HepG2 (cell line): ENCODE results near the gene FRMD3. TPM values are rescaled to one million over a fixed set of nuclear protein-coding genes. Genes with fewer than 3 reads are reported as not detected.

ENCODE experiments used
- ATF7-NPFF ChIP-seq: sonication (generic); formaldehyde crosslinking; IDR thresholded peaks from 2 replicates; pipeline ENCODE4 v1.8.1; 2023; ENCODE audit warnings: mild to moderate bottlenecking, low read depth, missing genetic modification reagents, moderate library complexity
- DDIT3 ChIP-seq: sonication (generic); formaldehyde crosslinking; IDR thresholded peaks from 2 replicates; pipeline ENCODE4 v1.4.0; 2020; ENCODE audit warnings: mild to moderate bottlenecking, missing genetic modification reagents
- DR1 ChIP-seq: sonication (generic); formaldehyde crosslinking; IDR thresholded peaks from 2 replicates; pipeline ENCODE4 v1.8.0; 2021; ENCODE audit warnings: mild to moderate bottlenecking, missing genetic modification reagents, inconsistent platforms
- FOXK2 ChIP-seq: fragments of 450-650 bp; IDR thresholded peaks from 2 replicates; pipeline ENCODE4 v1.6.1; 2016
- GABPA ChIP-seq, 2 experiments: IDR thresholded peaks; 2 replicates each; pipeline ENCODE4 v1.6.1; 2011 to 2016; ENCODE audit warnings: low read depth in 2 of 2, low read length in 1 of 2, missing biosample characterization in 1 of 2, missing genetic modification characterization in 1 of 2
- KAT7 ChIP-seq: IDR thresholded peaks from 2 replicates; pipeline ENCODE4 v1.6.1; 2018; ENCODE audit warnings: borderline replicate concordance, missing compliant biosample characterization
- MTF2 ChIP-seq: sonication (generic); formaldehyde crosslinking; IDR thresholded peaks from 2 replicates; pipeline ENCODE4 v1.5.0; 2020; ENCODE audit warnings: missing genetic modification reagents, borderline replicate concordance
- NPAS2 ChIP-seq: sonication (generic); formaldehyde crosslinking; IDR thresholded peaks from 2 replicates; pipeline ENCODE4 v1.8.0; 2022; ENCODE audit warnings: mild to moderate bottlenecking, missing genetic modification reagents, borderline replicate concordance
- PAF1 ChIP-seq: IDR thresholded peaks from 2 replicates; pipeline ENCODE4 v1.6.1; 2016; ENCODE audit warnings: missing genetic modification reagents, missing compliant biosample characterization
- PHF20 ChIP-seq: sonication (generic); formaldehyde crosslinking; IDR thresholded peaks from 2 replicates; pipeline ENCODE4 v1.5.0; 2020; ENCODE audit warnings: mild to moderate bottlenecking, missing genetic modification reagents
- RFX1 ChIP-seq: fragments of 450-650 bp; IDR thresholded peaks from 2 replicates; pipeline ENCODE4 v1.6.1; 2017
- SAP130 ChIP-seq: IDR thresholded peaks from 2 replicates; pipeline ENCODE4 v1.6.1; 2016; ENCODE audit warnings: low read depth
- SOX5 ChIP-seq: IDR thresholded peaks from 2 replicates; pipeline ENCODE4 v1.6.1; 2016; ENCODE audit warnings: borderline replicate concordance
- TCF12 ChIP-seq, 2 experiments: fragments of 450-650 bp in 1 of 2; sonication (generic) in 1 of 2; formaldehyde crosslinking in 1 of 2; IDR thresholded peaks; 2 replicates each; pipeline versions ENCODE4 v1.6.1 to v1.8.0; 2017 to 2022; ENCODE audit warnings: antibody characterized with exemption in 1 of 2, mild to moderate bottlenecking in 1 of 2, missing genetic modification reagents in 1 of 2, moderate library complexity in 1 of 2
- XBP1 ChIP-seq: sonication (generic); formaldehyde crosslinking; IDR thresholded peaks from 2 replicates; pipeline ENCODE4 v1.5.0; 2020; ENCODE audit warnings: missing genetic modification reagents
- ZMYM3 ChIP-seq: sonication (generic); formaldehyde crosslinking; IDR thresholded peaks from 2 replicates; pipeline ENCODE4 v1.5.1; 2020; ENCODE audit warnings: mild to moderate bottlenecking, missing genetic modification reagents
- ZNF124 ChIP-seq: sonication (generic); formaldehyde crosslinking; IDR thresholded peaks from 2 replicates; pipeline ENCODE4 v1.4.0; 2020; ENCODE audit warnings: missing genetic modification reagents
- ZNF180 ChIP-seq: sonication (generic); formaldehyde crosslinking; IDR thresholded peaks from 2 replicates; pipeline ENCODE4 v1.4.0; 2020; ENCODE audit warnings: low read depth, missing genetic modification reagents, borderline replicate concordance
- ZNF235 ChIP-seq: sonication (generic); formaldehyde crosslinking; IDR thresholded peaks from 2 replicates; pipeline ENCODE4 v1.8.1; 2023; ENCODE audit warnings: mild to moderate bottlenecking, missing genetic modification reagents, borderline replicate concordance
- ZNF329 ChIP-seq: sonication (generic); formaldehyde crosslinking; IDR thresholded peaks from 2 replicates; pipeline ENCODE4 v1.9.0; 2021; ENCODE audit warnings: low read depth, mild to moderate bottlenecking, missing genetic modification reagents
- ZNF556 ChIP-seq: sonication (generic); formaldehyde crosslinking; IDR thresholded peaks from 2 replicates; pipeline ENCODE4 v1.4.0; 2020; ENCODE audit warnings: mild to moderate bottlenecking, missing genetic modification reagents, borderline replicate concordance
- ZNF570 ChIP-seq: sonication (generic); formaldehyde crosslinking; IDR thresholded peaks from 2 replicates; pipeline ENCODE4 v1.4.0; 2020; ENCODE audit warnings: mild to moderate bottlenecking, missing genetic modification reagents, borderline replicate concordance
- ZNF713 ChIP-seq: sonication (generic); formaldehyde crosslinking; IDR thresholded peaks from 2 replicates; pipeline ENCODE4 v1.4.0; 2020; ENCODE audit warnings: mild to moderate bottlenecking, missing genetic modification reagents
- ZNF747 ChIP-seq: sonication (generic); formaldehyde crosslinking; IDR thresholded peaks from 2 replicates; pipeline ENCODE4 v1.8.1; 2023; ENCODE audit warnings: missing genetic modification reagents, mild to moderate bottlenecking, borderline replicate concordance
- polyA plus RNA-seq, 8 experiments: library from polyadenylated mRNA; depleted of rRNA in 3 of 8; stranded (reverse) in 7 of 8; unstranded in 1 of 8; fragments of >200 nt; fragmentation: Illumina TruSeq in 4 of 8; extraction: Trizol in 4 of 8; gene quantifications; 2 replicates each; pipeline versions ENCODE4 v1.2.1 to v1.2.3, GENCODE V29; 2011 to 2016; ENCODE audit warnings: low read depth in 4 of 8, missing spikeins in 1 of 8, mixed read lengths in 1 of 8; ENCODE audit not compliant: insufficient read depth in 1 of 8
- total RNA-seq, 5 experiments: library from RNA; depleted of rRNA; stranded (reverse); fragments of >200 nt; fragmentation: Illumina TruSeq; extraction: Trizol; gene quantifications; 2 replicates each; pipeline ENCODE4 v1.2.3, GENCODE V29; 2016; ENCODE audit warnings: low read depth in 1 of 5
- TF ChIP-seq, protein P1 (sequence below): IDR thresholded peaks from 2 replicates; pipeline ENCODE4 v1.6.1; 2016; ENCODE audit warnings: missing compliant biosample characterization, missing genetic modification reagents, borderline replicate concordance
- TF ChIP-seq, protein P2 (sequence below): sonication (generic); formaldehyde crosslinking; IDR thresholded peaks from 2 replicates; pipeline ENCODE4 v1.4.0; 2020; ENCODE audit warnings: missing genetic modification reagents
- TF ChIP-seq, protein P3 (sequence below): sonication (generic); formaldehyde crosslinking; IDR thresholded peaks from 2 replicates; pipeline ENCODE4 v1.5.0; 2020; ENCODE audit warnings: missing genetic modification reagents

FRMD3 gene
- total and polyA plus RNA-seq, 2 of the 13 experiments (the other 11 are each of a cell fraction or from before 2014, with no cell fraction given): 3.2 to 7.7 TPM

- TF ChIP-seq SOX5 (CRISPR knock-in tag) (peak; percentile 42; the same call in 1 of the 2 replicates), ZNF747 (CRISPR knock-in tag) (peak; percentile 75; the same call in 1 of the 2 replicates), XBP1 (CRISPR knock-in tag) (no peak), RFX1 (no peak), ZNF180 (0 out of 2 replicates have a peak, but pooled peaks have one; percentile 6), FOXK2 (no peak), PHF20 (CRISPR knock-in tag) (peak; percentile 50; the same call in 1 of the 2 replicates), ZNF556 (CRISPR knock-in tag) (peak; percentile 92; the same call in 1 of the 2 replicates), ZNF570 (CRISPR knock-in tag) (no peak), ZMYM3 (CRISPR knock-in tag) (peak; percentile 57; the same call in 1 of the 2 replicates), DDIT3 (no peak), DR1 (CRISPR knock-in tag) (no peak), ZNF235 (peak; percentile 94), ATF7-NPFF (CRISPR knock-in tag) (peak; percentile 51), ZNF329 (CRISPR knock-in tag) (no peak), MTF2 (CRISPR knock-in tag) (peak; percentile 97), ZNF124 (CRISPR knock-in tag) (no peak), PAF1 (CRISPR knock-in tag) (no peak), GABPA (IDR thresholded peaks at IDR 0.05; ENCODE audit: low read depth, low read length) (no peak), GABPA (CRISPR knock-in tag; IDR thresholded peaks at IDR 0.05; ENCODE audit: low read depth) (no peak), KAT7 (CRISPR knock-in tag) (peak; percentile 93; the same call in 1 of the 2 replicates), TCF12 (IDR thresholded peaks at IDR 0.05) (no peak), TCF12 (CRISPR knock-in tag; IDR thresholded peaks at IDR 0.05) (peak; percentile 82), NPAS2 (no peak), ZNF713 (no peak), SAP130 (CRISPR knock-in tag) (peak; percentile 78)
- TF ChIP-seq, protein P1, sequence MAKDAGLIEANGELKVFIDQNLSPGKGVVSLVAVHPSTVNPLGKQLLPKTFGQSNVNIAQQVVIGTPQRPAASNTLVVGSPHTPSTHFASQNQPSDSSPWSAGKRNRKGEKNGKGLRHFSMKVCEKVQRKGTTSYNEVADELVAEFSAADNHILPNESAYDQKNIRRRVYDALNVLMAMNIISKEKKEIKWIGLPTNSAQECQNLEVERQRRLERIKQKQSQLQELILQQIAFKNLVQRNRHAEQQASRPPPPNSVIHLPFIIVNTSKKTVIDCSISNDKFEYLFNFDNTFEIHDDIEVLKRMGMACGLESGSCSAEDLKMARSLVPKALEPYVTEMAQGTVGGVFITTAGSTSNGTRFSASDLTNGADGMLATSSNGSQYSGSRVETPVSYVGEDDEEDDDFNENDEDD (CRISPR knock-in tag): peak; percentile 82; the same call in 1 of the 2 replicates
- TF ChIP-seq, protein P2, sequence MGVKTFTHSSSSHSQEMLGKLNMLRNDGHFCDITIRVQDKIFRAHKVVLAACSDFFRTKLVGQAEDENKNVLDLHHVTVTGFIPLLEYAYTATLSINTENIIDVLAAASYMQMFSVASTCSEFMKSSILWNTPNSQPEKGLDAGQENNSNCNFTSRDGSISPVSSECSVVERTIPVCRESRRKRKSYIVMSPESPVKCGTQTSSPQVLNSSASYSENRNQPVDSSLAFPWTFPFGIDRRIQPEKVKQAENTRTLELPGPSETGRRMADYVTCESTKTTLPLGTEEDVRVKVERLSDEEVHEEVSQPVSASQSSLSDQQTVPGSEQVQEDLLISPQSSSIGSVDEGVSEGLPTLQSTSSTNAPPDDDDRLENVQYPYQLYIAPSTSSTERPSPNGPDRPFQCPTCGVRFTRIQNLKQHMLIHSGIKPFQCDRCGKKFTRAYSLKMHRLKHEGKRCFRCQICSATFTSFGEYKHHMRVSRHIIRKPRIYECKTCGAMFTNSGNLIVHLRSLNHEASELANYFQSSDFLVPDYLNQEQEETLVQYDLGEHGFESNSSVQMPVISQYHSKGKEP (CRISPR knock-in tag): no peak
- TF ChIP-seq, protein P3, sequence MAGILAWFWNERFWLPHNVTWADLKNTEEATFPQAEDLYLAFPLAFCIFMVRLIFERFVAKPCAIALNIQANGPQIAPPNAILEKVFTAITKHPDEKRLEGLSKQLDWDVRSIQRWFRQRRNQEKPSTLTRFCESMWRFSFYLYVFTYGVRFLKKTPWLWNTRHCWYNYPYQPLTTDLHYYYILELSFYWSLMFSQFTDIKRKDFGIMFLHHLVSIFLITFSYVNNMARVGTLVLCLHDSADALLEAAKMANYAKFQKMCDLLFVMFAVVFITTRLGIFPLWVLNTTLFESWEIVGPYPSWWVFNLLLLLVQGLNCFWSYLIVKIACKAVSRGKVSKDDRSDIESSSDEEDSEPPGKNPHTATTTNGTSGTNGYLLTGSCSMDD (CRISPR knock-in tag): no peak
Measured at GRCh38 chr9:83538172-83538889, at the start of gene FRMD3 (continued).
